Measurements from ENCODE around the gene IL4R.

DNA sequence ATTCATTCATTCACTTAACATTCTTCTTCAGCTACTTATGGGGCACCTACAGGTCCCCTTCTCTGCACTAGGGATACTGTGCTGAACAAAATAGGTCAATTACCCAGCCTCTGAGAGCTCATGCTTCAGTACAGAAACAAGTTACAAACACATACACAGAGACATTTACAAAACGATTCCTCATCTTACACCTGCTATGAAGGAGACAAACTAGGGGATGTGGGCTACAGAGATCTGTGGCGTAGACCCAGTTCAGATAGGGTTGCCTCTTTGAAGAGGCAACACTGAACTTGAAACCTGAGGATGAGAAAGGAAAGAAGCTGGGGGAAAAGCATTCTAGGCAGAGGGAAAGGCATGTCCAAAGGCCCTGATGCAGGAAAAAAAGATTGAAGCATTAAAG, 93.4 kb downstream of the IL4R start:
- TF ChIP-seq, protein P1, sequence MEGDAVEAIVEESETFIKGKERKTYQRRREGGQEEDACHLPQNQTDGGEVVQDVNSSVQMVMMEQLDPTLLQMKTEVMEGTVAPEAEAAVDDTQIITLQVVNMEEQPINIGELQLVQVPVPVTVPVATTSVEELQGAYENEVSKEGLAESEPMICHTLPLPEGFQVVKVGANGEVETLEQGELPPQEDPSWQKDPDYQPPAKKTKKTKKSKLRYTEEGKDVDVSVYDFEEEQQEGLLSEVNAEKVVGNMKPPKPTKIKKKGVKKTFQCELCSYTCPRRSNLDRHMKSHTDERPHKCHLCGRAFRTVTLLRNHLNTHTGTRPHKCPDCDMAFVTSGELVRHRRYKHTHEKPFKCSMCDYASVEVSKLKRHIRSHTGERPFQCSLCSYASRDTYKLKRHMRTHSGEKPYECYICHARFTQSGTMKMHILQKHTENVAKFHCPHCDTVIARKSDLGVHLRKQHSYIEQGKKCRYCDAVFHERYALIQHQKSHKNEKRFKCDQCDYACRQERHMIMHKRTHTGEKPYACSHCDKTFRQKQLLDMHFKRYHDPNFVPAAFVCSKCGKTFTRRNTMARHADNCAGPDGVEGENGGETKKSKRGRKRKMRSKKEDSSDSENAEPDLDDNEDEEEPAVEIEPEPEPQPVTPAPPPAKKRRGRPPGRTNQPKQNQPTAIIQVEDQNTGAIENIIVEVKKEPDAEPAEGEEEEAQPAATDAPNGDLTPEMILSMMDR (IDR thresholded peaks at IDR 0.05): no peak
- TF ChIP-seq EP300 (IDR thresholded peaks at IDR 0.05): no peak
